DMS153 (cell line): ENCODE data around the gene SLC35F3.

Source experiments
- DNase-seq: peaks from one replicate; lab custom pipeline; 2025; lab: John Stamatoyannopoulos, UW

Gene SLC35F3

GRCh38 chr1:234040446-234041317 is 136.2 kb downstream of the SLC35F3 start:
- no peak for DNase-seq

- DNase-seq, result no peak
Observed at GRCh38 chr1:234044079-234044478, 139.6 kb downstream of the SLC35F3 start.

- peak; percentile 73 for DNase-seq
Observed at GRCh38 chr1:234047123-234047522, 142.6 kb downstream of the SLC35F3 start.

- no peak for DNase-seq
Observed at GRCh38 chr1:234062166-234062565, 157.7 kb downstream of the SLC35F3 start.

- no peak for DNase-seq
Observed at GRCh38 chr1:234065794-234066447, 161.4 kb downstream of the SLC35F3 start.

GRCh38 chr1:234067581-234068337 is 163.3 kb downstream of the SLC35F3 start:
- no peak for DNase-seq

GRCh38 chr1:234069760-234070159 is 165.3 kb downstream of the SLC35F3 start:
- no peak for DNase-seq

GRCh38 chr1:234072793-234073192 is 168.3 kb downstream of the SLC35F3 start:
- DNase-seq, result no peak

- no peak for DNase-seq
Observed at GRCh38 chr1:234078143-234078542, 173.7 kb downstream of the SLC35F3 start.

GRCh38 chr1:234079896-234080295 is 175.4 kb downstream of the SLC35F3 start:
- no peak for DNase-seq

GRCh38 chr1:234083460-234083859 is 179.0 kb downstream of the SLC35F3 start:
- DNase-seq, result no peak

GRCh38 chr1:234089396-234089795 is 184.9 kb downstream of the SLC35F3 start:
- DNase-seq, result no peak

- no peak for DNase-seq
Observed at GRCh38 chr1:234090212-234091064, 186.0 kb downstream of the SLC35F3 start.

GRCh38 chr1:234091065-234091401 is 186.6 kb downstream of the SLC35F3 start:
- DNase-seq, result no peak

- no peak for DNase-seq
Observed at GRCh38 chr1:234091876-234092275, 187.4 kb downstream of the SLC35F3 start.

GRCh38 chr1:234093107-234093506 is 188.6 kb downstream of the SLC35F3 start:
- no peak for DNase-seq

- DNase-seq, result no peak
Observed at GRCh38 chr1:234093741-234094140, 189.3 kb downstream of the SLC35F3 start.

GRCh38 chr1:234094172-234094571 is 189.7 kb downstream of the SLC35F3 start:
- DNase-seq, result no peak

GRCh38 chr1:234096161-234096770 is 191.8 kb downstream of the SLC35F3 start:
- DNase-seq, result no peak

GRCh38 chr1:234102583-234102982 is 198.1 kb downstream of the SLC35F3 start:
- DNase-seq, result no peak

- no peak for DNase-seq
Observed at GRCh38 chr1:234103198-234103597, 198.7 kb downstream of the SLC35F3 start.
